CMK (cell line): ENCODE data around the gene PDLIM4.

Experiments
- DNase-seq: peaks from one replicate; pipeline ENCODE4 v3.0.0-alpha.2; 2010; ENCODE audit warnings: low read depth

The PDLIM4 gene

DNA sequence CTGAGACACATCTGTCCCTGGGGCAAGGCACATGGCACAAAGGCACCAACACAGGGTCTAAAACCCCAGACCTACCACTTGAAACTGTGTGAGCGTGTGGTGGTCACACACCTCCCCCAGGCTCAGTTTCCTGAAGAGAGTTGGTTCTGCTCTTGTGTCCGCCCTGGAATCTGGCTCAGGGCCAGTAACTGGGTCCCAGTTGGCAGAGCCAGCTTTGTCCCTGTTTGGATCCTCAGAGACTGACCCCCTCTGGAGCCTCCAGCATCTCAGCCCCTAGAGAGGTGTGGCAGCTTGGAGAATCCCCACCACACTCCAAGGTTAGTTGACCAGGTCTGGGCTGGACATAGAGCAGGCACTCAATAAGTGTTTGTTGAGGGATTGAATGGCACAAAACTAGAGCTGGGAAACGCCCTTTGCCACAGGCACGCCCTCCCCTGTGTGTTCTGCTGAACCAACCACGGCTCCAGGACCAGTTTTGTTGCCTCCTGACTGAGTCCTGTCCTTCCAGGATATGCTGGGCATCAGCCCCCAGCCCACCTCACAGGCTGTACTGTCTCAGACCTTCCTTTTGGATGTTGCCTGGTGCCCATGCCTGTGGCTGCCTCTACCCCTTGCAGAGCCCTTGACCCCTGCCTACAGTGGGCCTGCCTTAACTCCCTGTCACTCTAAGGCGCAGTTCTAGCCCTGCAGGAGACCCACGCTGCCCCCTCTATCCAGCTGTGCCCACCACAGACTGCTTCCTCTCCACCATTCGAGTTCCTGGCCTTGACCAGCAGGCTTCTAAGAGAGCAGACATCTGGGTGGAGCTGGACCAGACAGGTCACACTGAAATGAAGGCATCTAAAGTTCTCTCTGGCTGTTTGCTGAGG, 3.8 kb upstream of the PDLIM4 start:
- no peak for DNase-seq

DNA sequence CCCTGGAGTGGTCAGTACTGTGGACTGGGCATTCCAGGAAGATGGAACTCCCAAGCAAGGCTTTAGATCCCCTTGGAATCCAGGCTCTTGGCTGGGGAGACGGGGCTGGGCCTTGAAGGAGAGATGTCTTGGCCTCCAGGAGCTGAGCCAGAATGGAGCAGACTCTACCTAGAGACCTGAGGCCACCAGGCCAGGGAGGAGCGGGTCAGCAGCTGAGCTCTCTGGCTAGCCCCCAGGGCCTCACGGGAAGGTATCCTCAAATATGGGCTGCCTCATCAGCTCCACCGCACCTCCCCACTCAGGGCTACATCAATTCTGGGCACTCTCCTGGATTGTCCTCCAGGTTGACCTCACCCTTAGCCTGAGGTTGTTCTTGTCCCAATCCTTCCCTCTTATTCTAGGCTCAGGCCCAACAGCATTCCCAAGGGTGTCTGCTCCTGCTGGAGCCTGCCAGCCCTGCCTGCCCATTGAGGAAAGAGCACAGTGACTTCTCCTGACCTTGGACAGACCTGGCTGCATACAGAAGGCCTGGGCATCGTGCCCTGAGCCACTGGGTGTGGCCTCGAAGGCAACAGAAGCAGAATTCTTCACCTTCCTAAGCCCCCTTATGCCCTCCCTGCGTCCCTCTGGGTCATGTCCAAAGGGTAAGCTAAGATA, 3.0 kb upstream of the PDLIM4 start:
- DNase-seq, result no peak

DNA sequence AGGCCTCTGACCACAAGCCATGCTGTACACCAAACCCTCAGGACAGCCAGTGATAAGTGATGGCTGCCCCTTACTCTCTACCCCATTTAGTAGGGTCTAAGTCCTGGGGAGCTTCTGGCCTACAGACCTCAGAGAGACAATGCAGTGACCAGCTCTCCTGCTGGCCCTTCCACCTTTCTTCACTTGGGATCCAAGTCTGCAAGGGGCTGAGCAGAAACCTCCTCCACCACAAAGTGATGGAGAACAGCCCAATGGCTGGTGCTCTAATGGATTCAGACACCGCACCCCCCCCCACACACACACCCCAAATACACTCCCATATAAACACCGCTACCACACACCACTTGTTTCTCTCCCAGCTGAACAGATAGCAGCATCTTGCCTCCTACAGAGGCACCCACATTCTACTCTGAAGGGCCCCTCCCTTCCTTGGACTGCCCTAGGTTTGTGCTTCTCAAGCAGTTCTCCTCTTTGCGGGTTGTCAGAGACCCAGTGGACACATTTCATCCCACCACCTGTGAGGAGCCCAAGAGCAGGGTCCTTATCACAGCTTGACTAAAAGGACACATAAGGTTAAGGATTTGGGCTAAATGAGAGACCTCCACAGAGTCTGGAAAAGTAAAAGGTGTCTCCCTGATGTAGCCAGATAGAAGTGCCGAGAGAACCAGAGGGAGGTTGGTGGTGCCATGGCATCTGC, 1.3 kb upstream of the PDLIM4 start:
- no peak for DNase-seq

DNA sequence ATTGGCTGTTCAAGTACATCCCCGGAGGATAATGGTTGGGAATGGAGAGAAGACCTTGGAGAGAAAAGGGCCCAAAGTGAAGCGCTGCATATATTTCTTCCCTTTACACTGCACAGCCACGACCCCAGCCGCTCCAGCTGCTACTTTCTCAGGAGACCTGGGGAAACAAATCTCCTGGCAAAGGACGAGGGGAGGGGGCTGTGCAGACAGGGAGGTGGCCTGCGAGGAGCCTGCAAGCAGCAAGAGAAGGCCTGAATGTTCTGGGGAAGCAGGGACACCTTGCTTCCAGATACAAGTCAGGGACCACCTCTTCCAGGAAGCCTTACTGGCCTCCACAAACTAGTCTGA, 739 bp upstream of the PDLIM4 start:
- DNase-seq, result no peak

DNA sequence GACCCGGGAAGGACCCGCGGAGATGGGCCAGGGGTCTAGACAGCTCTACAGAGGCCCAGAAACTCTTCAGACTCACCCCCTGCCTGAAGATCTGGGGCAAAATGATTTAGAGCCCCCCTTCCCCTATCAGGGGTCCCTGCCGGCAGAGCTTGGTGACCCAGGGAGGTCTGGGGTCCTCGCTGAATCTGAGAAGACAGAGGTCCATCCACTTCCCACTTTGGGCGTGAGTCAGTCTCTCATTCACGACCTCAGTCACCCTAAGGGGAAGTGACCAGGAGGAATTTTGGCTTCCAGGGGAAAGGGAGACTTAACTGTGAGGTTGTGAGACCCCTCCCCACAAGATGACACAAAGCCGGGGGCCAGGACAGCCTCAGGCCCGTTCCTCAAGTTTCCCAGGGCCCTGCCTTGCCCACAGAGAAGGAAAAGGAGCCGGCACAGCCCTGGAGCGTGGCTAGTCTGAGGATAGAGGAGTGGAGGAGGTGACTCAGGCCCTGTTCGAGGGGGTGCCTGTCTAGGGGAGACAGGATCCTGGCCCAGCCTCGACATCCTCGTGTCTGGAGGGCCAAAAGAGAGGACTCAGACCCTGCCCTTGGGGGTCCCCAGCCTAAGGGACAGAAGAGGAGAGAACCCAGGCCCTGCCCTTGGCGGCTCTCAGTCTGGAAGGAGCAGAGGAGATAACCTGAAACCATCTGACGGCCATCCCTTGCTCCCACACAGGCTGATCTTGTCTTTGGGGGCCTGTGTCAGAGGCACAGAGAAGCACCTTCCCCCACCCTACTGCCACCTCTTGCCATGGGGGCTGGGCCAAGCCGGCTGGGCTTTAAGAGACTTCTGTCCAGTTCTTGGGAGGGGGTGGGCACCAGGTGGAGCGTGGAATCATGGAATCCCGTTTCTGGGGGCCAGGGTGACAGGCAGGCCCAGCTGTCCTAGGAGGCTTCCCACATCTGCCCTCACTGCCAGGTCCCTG, 889 bp downstream of the PDLIM4 start:
- no peak for DNase-seq

DNA sequence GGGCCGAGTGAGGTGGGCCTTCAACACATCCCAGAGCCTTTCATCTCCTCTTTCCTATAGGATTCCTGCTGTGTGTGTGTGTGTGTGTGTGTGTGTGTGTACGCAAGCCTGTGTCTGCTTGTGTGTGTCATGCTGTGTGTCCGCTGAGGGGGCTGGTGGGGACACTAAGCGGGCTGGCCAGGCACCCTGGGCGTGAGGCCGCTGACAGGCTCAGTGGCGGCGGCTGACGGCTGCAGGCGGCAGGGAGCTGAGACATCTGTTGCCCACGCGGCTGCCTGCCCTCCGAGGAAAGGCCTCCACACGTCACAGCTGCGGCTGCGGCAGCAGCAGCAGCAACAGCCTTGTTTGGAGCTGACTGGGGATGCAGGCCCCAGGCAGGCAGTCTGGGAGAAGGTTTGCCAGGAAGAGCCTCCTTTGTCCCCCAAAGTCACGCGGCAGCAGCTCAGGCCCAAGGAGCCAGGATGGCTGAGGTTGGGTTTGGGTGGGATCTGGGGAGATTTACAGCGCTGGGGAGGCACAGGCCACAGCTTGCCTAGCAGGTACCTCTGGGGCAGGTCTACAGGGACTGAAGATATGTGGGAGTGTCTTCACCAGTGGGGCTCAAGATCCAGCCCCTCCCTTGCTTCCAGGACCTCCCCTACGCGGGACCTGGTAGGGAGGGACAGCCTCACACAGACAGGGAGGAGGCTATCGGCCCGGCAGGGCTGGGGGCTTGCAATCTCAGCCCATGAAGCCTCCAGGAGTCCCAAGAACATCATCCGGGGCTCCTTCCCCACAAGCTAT, 1.8 kb downstream of the PDLIM4 start:
- DNase-seq, result no peak

DNA sequence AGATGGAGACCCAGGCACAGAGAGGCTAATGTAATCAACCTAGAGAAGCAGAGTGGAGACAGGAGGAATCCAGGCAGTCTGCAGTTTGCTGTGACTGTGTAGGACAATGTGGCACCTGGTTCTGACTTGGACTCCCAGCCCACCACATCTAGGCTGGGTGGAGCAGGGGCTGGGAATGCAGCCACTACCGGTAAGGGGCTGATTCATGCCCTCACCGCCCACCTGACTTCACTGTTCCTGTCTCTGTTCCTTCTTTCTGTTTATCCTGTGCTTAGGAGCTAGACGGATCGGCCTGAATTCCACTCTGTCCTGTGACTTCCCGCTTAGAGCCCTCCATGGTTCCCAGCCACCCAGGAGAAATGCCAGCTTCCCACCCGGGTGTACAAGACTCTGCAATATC, 2.6 kb downstream of the PDLIM4 start:
- DNase-seq, result no peak

DNA sequence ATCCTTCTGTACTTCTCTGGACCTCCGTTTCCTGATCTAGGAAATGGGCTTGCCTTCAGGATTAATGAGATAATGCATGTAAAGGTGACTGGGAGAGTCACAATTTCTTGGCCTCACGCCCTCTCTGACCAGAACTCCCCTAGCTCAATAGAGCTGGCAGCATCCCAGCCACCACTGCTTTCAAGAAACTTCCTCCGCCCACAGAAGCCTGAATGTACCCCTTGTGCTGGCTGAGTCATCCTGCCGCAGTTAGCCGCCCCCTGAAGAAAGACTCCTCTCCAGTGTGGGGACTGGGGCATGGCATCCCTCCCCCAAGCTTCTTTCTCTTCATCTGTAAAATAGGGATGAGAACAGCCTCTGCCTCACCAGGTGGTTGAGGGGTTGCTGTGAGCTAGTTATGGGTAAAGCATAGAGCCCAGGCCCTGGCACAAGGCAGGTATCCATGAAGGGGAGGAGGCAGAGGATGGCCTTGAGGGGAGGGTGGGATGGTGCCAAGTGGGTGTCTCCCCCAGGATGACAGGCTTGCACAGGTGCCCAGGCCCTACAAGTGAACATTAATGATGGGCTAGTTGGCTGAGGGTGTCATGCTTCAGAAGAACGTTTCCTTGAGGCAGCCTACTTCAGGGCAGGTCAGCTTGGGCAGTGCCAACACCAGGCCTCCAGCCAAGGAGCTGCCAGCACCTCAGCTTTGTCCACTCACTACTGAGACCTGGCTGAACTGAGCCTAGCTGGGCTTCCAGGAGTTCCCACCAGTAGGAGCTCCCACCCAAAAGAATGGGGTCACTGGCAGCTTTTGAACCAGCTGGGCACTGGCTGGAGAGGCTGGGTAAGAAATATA, 3.4 kb downstream of the PDLIM4 start:
- DNase-seq, result no peak

DNA sequence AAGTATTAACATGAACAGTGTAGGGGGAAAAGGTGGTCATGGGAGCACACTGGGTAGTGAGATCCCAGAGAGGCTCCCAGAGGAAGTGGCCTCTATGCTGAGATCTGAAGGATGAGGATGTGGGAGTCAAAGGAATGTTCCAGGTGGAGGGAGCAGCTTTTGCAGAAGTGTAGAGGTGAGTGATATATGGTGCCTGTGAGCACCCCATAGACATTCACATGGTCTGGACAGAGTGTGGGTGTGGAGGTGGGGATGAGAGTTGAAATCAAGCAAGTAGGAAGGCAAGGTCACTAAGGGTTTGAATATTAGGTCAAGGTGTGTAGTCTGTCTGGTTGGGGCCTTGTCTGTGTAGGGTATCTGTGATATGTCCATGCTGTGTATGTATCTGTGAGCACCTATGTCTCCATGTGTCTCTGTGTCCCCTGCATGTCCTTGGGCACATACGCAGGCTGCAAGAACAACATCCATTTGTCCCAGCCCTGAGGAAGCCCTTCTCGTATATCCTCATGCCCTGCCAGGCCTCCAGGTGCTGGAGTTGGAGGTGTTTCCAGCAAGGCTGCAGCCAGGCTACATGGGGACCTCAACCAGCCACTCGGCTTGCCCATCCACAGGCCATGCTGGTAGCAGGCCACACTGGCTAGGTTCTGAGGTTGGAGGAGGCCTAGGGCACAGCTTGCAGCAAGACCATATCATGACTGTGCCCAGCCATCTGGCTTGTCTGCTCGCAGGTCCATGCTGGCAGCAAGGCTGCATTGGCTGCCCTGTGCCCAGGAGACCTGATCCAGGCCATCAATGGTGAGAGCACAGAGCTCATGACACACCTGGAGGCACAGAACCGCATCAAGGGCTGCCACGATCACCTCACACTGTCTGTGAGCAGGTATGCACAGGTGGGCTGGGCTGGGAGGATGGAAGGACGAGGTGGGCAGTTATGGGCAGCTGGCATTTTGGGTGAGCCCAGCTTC, 4.7 kb downstream of the PDLIM4 start:
- no peak for DNase-seq

DNA sequence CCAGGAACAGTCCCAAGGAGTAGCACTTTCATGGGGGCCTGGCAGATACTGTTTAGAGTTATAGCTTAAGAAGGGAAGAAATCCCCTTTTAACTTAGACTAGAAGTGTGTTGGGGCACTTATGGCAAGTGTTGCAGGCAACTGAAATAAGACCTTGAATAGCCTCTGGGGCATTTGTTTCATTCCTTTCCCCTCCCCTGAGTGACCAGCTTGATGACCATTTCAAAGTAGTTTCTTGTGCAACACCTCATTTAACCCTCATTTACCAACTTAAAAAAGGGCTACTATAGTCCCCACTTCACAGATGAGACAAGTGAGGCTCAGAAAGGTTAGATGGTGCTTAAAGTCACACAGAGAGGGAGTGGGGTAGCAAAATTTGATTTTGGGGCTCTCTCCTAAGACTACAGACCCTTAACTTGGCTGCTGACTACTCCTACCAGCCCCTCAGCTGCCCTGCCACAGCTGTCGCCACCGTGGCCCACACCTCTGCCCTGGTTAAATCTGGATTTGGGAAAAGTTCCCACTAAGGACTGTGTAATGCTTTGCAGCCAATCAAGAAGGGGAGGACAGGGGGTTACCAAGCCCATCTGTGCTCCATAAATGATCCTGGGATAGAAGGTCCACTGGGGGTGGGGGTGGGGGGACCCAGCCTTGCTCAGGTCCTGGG, 5.5 kb downstream of the PDLIM4 start:
- no peak for DNase-seq

DNA sequence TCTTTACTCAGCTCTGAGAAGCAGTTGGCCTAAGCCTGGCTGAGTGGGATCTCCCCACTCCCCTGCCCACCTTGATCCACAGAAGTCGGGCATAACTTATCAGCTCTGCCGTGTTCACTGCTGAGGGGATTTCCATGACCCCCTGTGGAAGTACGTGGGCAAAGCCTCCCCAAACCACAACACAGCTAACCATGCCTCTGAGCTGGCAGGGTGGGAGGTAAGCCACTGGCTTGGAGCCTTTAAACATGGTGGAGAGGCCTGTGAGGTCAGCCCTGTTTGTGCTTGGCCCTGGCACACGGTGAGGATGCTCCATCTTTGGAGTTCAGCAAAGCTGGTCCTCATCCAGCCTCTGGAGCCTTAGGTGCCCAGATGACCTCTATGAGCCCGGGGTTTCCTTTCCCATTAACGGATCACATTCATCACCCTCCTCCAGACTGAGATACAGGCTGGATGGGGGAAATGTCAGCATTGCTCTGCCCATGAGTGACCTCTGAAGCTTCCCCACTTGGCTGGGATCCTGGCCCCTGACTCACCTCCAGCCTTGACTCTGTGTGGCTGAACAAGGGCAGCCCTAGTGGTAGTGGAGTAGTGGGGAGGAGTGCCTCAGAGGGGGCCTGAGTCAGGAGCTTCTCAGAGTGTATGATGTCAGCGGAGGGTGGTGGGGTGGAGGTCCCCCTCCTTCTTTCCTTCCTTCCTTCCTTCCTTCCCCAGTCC, 6.2 kb downstream of the PDLIM4 start:
- no peak for DNase-seq

DNA sequence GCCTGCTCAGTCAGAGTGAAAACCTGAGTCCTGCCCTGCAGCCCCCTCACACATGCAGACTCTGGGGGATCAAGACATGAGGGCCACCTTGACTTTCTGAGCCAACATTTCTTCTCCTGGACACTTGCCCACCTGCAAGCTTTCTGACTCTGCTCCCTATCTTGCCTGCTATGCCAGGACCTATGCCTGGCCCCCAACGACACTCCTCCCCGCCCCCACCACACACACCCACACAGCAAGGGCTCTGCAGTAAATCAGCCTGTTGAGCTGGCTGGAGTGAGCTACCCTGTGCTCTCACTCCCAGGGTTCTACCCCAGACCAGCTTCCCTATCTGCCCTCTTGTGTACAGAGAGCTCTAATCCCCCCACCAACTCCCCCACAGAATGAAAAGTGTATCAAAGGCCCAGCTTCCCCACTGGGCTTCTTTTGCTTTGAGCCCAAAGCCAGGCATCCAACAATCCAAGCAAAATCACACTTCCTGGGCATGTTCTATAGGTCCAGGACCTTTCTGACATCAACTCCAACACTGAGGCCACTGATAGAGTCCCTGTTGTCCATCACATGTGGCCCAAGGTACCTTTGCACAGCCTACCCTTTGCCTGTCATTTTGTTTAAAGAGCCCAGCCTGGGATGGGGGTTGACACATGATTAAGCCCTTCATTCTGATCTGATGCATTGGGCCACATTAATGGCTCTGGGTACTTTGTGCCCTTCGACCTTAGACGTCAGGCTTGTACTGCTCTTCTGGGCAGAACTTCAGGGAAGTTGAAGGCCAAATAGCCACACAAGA, 7.2 kb downstream of the PDLIM4 start:
- no peak for DNase-seq

DNA sequence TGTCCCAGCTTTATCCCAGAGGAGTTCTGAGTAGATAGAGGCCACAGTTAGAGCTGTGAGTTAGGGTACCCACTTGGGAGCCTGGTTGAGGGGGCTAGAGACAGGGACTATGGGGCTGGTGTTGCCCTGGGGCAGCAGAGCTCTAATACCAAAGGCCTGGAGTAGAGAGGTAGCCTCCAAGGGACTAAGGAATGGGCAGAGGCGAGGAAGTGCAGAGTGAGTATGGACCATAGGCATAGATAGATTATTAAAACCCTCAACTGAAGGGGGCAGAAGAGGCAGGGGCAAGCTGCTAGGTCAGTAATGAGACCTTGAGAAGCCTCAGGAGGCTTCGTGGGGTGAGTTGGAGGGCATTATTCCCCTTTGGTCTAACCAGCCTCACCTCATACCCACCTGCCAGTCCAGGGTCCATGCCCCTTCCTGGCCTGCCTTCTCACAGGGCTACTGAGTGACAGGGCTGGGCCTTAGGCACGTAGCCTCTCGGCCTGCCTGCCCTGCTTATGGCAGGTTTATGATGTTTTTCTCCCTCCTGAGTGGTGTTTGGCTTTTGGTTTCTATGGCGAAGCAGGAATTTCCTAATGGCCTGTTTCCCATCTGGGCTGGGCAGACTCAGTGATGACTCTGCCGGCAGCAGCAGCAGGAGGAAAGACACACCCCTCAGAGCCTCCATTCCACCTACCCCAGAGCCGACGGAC, 8.0 kb downstream of the PDLIM4 start:
- no peak for DNase-seq

DNA sequence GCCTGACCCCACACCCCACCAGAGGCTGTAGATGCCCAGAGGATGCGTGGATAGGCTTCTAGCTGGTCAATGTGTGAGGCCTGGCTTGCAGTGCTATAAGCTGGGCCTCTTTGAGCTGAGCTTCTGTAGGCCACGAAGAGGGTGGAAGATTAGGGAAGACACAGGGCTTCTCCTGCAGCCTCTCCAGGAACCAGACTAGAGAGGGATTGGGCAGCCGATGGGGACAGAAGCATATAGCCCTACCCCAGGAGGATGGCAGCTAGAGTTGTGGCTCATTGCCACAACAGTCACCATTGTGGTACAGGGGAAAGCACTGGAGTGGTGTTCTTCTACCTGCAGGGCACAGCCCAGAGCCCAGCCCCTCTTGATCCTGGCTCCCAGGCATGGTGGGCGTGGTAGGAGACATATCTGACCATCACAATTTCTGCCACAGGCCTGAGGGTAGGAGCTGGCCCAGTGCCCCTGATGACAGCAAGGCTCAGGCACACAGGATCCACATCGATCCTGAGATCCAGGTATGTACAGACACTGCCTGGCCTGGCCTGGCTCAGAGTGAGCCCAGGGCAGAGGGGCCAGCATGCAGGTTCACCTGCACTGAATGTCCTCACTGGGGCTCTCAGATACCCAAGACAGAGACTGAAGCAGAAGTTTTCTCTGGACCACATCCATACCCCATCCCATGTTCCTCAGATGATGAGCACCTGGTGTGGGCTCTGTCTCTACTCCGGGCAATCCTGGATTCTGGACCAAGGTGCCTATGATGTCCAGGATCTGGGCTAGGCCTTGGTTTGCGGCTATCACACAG, 8.7 kb downstream of the PDLIM4 start:
- no peak for DNase-seq

DNA sequence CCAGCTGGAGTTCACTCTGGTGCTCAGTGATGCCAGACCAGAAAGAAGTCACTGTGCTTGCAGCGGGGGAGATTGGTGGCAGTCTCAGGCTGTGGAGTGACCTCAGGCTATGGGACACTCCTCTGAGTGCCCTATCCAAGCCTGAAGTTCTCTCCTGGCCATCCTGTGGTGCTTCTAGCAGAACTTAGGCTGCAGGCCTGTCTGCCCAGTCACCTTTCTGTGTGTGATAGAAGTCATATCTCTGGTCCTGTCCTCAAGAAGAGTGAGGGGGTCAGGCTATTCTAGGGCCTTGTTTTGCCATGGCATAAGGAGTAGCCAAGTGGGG, 9.3 kb downstream of the PDLIM4 start:
- DNase-seq, result no peak
